DOHH2 (cell line): ENCODE results near the gene GINS3.
A peak's percentile ranks its signal among the peaks of the same experiment; 100 is the strongest.

Experiments used
- H3F3A ChIP-seq: fragments of 200-600 bp; sonication (generic), shearing (Covaris generic); 2 replicates; pipeline ENCODE4 v1.6.0; 2016; ENCODE audit warnings: antibody characterized with exemption, mild to moderate bottlenecking; ENCODE audit not compliant: control insufficient read depth, insufficient read depth
- H3K27ac ChIP-seq: fragments of 200-600 bp; sonication (generic); 2 replicates; pipeline ENCODE4 v1.5.1; 2014; ENCODE audit warnings: low read depth, mild to moderate bottlenecking, low read length, moderate library complexity
- H3K27me3 ChIP-seq: fragments of 200-600 bp; sonication (generic); 2 replicates; pipeline ENCODE4 v1.6.1; 2014; ENCODE audit warnings: mild to moderate bottlenecking, low read length, mixed read lengths; ENCODE audit not compliant: control insufficient read depth
- H3K36me3 ChIP-seq: fragments of 200-600 bp; sonication (generic); 2 replicates; pipeline ENCODE4 v1.6.1; 2014; ENCODE audit warnings: mild to moderate bottlenecking, low read length, moderate library complexity, mixed read lengths; ENCODE audit not compliant: control insufficient read depth
- H3K4me1 ChIP-seq: fragments of 200-600 bp; sonication (generic); 2 replicates; pipeline ENCODE4 v1.6.1; 2014; ENCODE audit warnings: mild to moderate bottlenecking, low read length, mixed read lengths; ENCODE audit not compliant: control insufficient read depth
- H3K4me2 ChIP-seq: fragments of 200-600 bp; sonication (generic); 2 replicates; pipeline ENCODE4 v1.6.0; 2014; ENCODE audit warnings: mild to moderate bottlenecking, low read length, moderate library complexity
- H3K4me3 ChIP-seq: fragments of 200-600 bp; sonication (generic); 2 replicates; pipeline ENCODE4 v1.5.1; 2014; ENCODE audit warnings: mild to moderate bottlenecking, low read length, mixed read lengths
- H3K79me2 ChIP-seq: fragments of 200-600 bp; sonication (generic); 2 replicates; pipeline ENCODE4 v1.6.1; 2014; ENCODE audit warnings: mild to moderate bottlenecking, low read length, mixed read lengths; ENCODE audit not compliant: control insufficient read depth
- H3K9me2 ChIP-seq: fragments of 200-600 bp; sonication (generic); replicated peaks from 2 replicates; pipeline ENCODE4 v1.6.1; 2014; ENCODE audit warnings: mild to moderate bottlenecking, low read length, mixed read lengths; ENCODE audit not compliant: control insufficient read depth
- H3K9me3 ChIP-seq: fragments of 200-600 bp; sonication (generic); 2 replicates; pipeline ENCODE4 v1.6.1; 2014; ENCODE audit warnings: antibody characterized with exemption, low read length, mixed read lengths; ENCODE audit not compliant: control insufficient read depth, insufficient read depth
- H4K20me1 ChIP-seq: fragments of 200-600 bp; sonication (generic); 2 replicates; pipeline ENCODE4 v1.6.0; 2014; ENCODE audit warnings: low read depth, mild to moderate bottlenecking, antibody characterized with exemption, low read length, moderate library complexity; ENCODE audit not compliant: control insufficient read depth, insufficient read depth
- EZH2phosphoT487 ChIP-seq: fragments of 200-600 bp; sonication (generic); IDR thresholded peaks from 2 replicates; pipeline ENCODE4 v1.6.1; 2017; ENCODE audit warnings: borderline replicate concordance, mild to moderate bottlenecking, antibody characterized with exemption, low read length, moderate library complexity, mixed read lengths
- TF ChIP-seq, protein P1 (sequence below): fragments of 200-600 bp; sonication (generic); IDR thresholded peaks from one replicate; pipeline ENCODE4 v1.5.1; 2014; ENCODE audit warnings: antibody characterized with exemption, mild to moderate bottlenecking, low read depth, low read length; ENCODE audit not compliant: poor library complexity, severe bottlenecking

Gene GINS3

DNA sequence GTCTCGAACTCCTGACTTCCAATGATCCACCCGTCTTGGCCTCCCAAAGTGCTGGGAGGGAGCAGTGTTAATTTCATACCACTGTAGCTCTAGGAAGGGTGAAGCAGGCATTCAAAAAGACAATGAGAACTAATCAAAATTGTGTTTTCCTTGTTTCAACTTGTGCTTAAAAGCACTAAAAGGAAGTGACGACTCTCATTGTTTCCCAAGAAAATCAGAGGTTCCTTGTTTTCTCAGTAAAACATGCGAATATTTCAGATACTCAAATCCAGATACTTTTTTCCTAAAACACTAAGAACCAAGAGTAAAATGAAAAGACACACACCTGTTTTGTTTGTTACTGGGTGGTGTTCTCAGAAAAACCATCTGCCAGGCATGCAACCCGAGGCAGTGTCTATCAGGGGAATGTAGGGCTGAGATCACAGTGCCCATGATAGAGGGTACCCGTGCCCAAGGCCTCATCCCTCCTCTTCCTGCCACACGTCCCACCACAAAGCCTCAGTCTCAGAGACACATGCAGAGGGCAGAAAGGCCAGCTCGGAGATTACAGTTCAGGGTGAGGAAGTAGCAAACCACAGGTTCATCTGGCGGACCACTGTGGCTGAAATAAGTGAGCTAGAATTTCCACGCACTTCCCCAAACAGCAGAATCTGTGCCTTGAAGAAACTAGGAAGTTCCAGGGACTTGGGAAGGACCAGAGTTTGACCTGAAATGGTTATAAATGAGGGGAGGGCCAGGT lies 33.7 kb downstream of the GINS3 start:
- H3F3A ChIP-seq: peaks cover 5% of the 10 kb centered on the region
- 0 out of 2 replicates have a peak, but pooled peaks cover 5% of the 10 kb centered on the region for H4K20me1 ChIP-seq
- H3K9me3 ChIP-seq: no peaks in the 10 kb centered on the region
- H3K79me2 ChIP-seq: peaks cover 73% of the 10 kb centered on the region
- peak overlapping the region; percentile 60 for H3K27ac ChIP-seq
- no peaks in the 10 kb centered on the region for H3K9me2 ChIP-seq
- peak overlapping the region; percentile 70 for H3K4me2 ChIP-seq
- H3K4me1 ChIP-seq: peaks cover 68% of the 10 kb centered on the region
- H3K27me3 ChIP-seq: no peaks in the 10 kb centered on the region
- H3K4me3 ChIP-seq: peak overlapping the region; percentile 45
- H3K36me3 ChIP-seq: peaks cover 46% of the 10 kb centered on the region
- TF ChIP-seq, protein P1, sequence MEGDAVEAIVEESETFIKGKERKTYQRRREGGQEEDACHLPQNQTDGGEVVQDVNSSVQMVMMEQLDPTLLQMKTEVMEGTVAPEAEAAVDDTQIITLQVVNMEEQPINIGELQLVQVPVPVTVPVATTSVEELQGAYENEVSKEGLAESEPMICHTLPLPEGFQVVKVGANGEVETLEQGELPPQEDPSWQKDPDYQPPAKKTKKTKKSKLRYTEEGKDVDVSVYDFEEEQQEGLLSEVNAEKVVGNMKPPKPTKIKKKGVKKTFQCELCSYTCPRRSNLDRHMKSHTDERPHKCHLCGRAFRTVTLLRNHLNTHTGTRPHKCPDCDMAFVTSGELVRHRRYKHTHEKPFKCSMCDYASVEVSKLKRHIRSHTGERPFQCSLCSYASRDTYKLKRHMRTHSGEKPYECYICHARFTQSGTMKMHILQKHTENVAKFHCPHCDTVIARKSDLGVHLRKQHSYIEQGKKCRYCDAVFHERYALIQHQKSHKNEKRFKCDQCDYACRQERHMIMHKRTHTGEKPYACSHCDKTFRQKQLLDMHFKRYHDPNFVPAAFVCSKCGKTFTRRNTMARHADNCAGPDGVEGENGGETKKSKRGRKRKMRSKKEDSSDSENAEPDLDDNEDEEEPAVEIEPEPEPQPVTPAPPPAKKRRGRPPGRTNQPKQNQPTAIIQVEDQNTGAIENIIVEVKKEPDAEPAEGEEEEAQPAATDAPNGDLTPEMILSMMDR: no peak
- TF ChIP-seq EZH2phosphoT487: no peak

DNA sequence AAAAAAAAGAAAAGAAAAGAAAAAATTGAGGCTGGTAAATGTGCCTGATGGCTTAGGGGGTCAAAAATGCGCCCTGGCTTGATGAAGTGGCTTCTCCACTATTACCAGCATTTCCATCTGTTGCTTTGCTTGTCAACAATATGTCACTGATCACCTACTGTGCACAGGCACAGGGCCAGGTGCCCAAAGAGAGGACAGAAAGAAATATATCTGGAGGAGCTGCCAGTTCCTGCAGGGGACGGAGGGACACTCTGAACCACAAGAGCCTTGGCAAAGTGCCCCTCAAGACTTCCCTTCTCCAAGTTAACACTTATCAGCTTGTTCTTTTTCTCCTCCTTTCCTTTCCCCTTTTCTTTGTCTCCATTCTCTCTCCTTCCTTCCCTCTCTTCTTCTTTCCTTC lies 34.7 kb downstream of the GINS3 start:
- Histone ChIP-seq H3K9me3 (no peaks in the 10 kb centered on the region), H3F3A (peaks cover 5% of the 10 kb centered on the region), H3K27me3 (no peaks in the 10 kb centered on the region), H3K4me1 (peaks cover 58% of the 10 kb centered on the region), H3K4me3 (no peak overlapping the region), H4K20me1 (0 out of 2 replicates have a peak, but pooled peaks cover 5% of the 10 kb centered on the region), H3K4me2 (no peak overlapping the region; the same call in 1 of the 2 replicates), H3K79me2 (peaks cover 65% of the 10 kb centered on the region), H3K36me3 (peaks cover 42% of the 10 kb centered on the region), H3K27ac (no peak overlapping the region), H3K9me2 (no peaks in the 10 kb centered on the region)
- TF ChIP-seq, protein P1: no peak
- no peak for TF ChIP-seq EZH2phosphoT487

DNA sequence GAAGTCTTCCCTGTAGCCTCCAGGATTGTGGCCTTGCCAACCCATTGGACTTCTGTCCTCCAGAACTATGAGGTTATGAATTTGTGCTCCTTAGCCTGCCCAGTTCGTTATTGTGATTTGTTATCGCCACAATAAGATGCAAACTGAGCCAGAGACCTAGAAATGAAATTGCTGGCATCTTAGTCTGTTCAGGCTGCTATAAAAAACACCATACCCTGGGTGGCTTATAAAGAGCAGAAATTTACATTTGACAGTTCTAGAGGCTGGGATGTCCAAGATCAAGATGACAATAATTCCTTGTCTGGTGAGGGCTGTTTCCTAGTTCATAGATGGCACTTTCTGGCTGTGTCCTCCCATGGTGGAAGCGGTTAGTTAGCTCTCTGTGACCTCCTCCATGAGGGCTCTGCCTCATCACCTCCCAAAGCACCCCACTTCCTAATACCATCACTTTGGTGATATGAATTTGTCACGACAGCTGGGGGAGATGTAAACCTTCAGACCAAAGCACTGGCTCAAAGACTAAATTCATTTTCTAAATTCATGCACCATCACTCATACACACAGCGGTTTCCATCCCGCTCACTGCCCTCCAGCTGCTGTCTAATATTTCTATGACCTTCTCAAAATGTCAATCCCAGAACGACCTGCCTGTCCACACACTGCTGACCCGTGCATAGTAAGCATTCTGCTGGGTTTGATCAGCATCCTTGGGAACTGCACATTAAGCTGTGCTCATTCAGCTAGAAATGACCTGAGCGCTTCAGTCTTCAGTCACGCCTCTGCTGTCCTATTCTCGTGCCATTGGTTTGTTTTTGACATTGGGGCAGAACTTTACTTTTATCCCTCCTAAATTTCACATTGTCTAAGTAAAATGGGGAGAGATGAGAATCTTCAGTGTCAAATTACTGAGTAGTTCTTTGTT lies 36.6 kb downstream of the GINS3 start:
- no peaks in the 10 kb centered on the region for H3K27me3 ChIP-seq
- H3K4me1 ChIP-seq: peaks cover 39% of the 10 kb centered on the region
- TF ChIP-seq, protein P1: no peak
- no peak for TF ChIP-seq EZH2phosphoT487

More for the DNA sequence above, 36.6 kb downstream of the GINS3 start:
- no peak overlapping the region for H3K27ac ChIP-seq
- no peaks in the 10 kb centered on the region for H3K9me3 ChIP-seq
- H3K36me3 ChIP-seq: peaks cover 31% of the 10 kb centered on the region
- peaks cover 55% of the 10 kb centered on the region for H3K79me2 ChIP-seq
- H3F3A ChIP-seq: peaks cover 5% of the 10 kb centered on the region; the same call in 1 of the 2 replicates
- H3K9me2 ChIP-seq: no peaks in the 10 kb centered on the region
- H3K4me2 ChIP-seq: no peak overlapping the region
- H3K4me3 ChIP-seq: no peak overlapping the region
- 0 out of 2 replicates have a peak, but pooled peaks cover 5% of the 10 kb centered on the region for H4K20me1 ChIP-seq
